Muscle layer of duodenum (tissue), 2 donors: ENCODE data around the gene DMGDH.
A peak's percentile ranks its signal among the peaks of the same experiment; 100 is the strongest.

Experiments used
- H3K27ac ChIP-seq: one replicate; pipeline ENCODE4 v1.7.0; 2013; ENCODE audit warnings: mild to moderate bottlenecking, low read length
- H3K27me3 ChIP-seq: one replicate; pipeline ENCODE4 v1.7.0; 2013; ENCODE audit warnings: low read depth, mild to moderate bottlenecking, control low read depth, low read length
- H3K36me3 ChIP-seq, 2 donors: one replicate each; pipeline ENCODE4 v1.7.0; 2013; ENCODE audit warnings: low read length in 2 of 2, control low read depth in 1 of 2, mild to moderate bottlenecking in 1 of 2; ENCODE audit not compliant: insufficient read depth in 2 of 2, control insufficient read depth in 1 of 2
- H3K4me1 ChIP-seq, 2 donors: one replicate each; pipeline ENCODE4 v1.7.0; 2013; ENCODE audit warnings: low read length in 2 of 2, mild to moderate bottlenecking in 2 of 2, control low read depth in 1 of 2, moderate library complexity in 1 of 2; ENCODE audit not compliant: insufficient read depth in 2 of 2, control insufficient read depth in 1 of 2
- H3K4me3 ChIP-seq, 2 donors: one replicate each; pipeline ENCODE4 v1.7.0; 2013; ENCODE audit warnings: low read length in 2 of 2, low read depth in 1 of 2, mild to moderate bottlenecking in 1 of 2
- H3K9me3 ChIP-seq, 2 donors: one replicate each; pipeline ENCODE4 v1.7.0; 2013; ENCODE audit warnings: low read length in 2 of 2, control low read depth in 1 of 2, mild to moderate bottlenecking in 1 of 2; ENCODE audit not compliant: control insufficient read depth in 1 of 2
- donor health status: healthy.

Gene DMGDH

GRCh38 chr5:79031485-79031867, 38.0 kb downstream of the DMGDH start:
- no peaks in the 10 kb centered on the region for H3K36me3 ChIP-seq
- H3K27ac ChIP-seq = no peak overlapping the region
- H3K9me3 ChIP-seq = no peaks in the 10 kb centered on the region
- H3K4me3 ChIP-seq = no peak overlapping the region
- H3K27me3 ChIP-seq = no peaks in the 10 kb centered on the region
- no peaks in the 10 kb centered on the region for H3K4me1 ChIP-seq

GRCh38 chr5:79030663-79031484, 38.6 kb downstream of the DMGDH start:
- no peak overlapping the region for H3K27ac ChIP-seq
- H3K36me3 ChIP-seq = no peaks in the 10 kb centered on the region
- no peaks in the 10 kb centered on the region for H3K9me3 ChIP-seq
- no peak overlapping the region for H3K4me3 ChIP-seq
- H3K27me3 ChIP-seq = no peaks in the 10 kb centered on the region
- no peaks in the 10 kb centered on the region for H3K4me1 ChIP-seq

GRCh38 chr5:79025054-79025472, 44.4 kb downstream of the DMGDH start:
- no peaks in the 10 kb centered on the region for H3K36me3 ChIP-seq
- H3K4me3 ChIP-seq = peak overlapping the region; percentile 16 to 48
- H3K4me1 ChIP-seq = peaks cover 0 to 6% of the 10 kb centered on the region in 2 donors
- no peaks in the 10 kb centered on the region for H3K27me3 ChIP-seq
- peak overlapping the region; percentile 21 for H3K27ac ChIP-seq
- H3K9me3 ChIP-seq = no peaks in the 10 kb centered on the region

GRCh38 chr5:79023947-79024346, 45.5 kb downstream of the DMGDH start:
- Histone ChIP-seq H3K4me1 (peaks cover 0 to 6% of the 10 kb centered on the region in 2 donors), H3K27me3 (no peaks in the 10 kb centered on the region), H3K4me3 (peak overlapping the region in 1 of 2 donors; percentile 48), H3K27ac (no peak overlapping the region), H3K9me3 (no peaks in the 10 kb centered on the region), H3K36me3 (no peaks in the 10 kb centered on the region)

- Histone ChIP-seq H3K4me1 (peaks cover 0 to 6% of the 10 kb centered on the region in 2 donors), H3K27me3 (no peaks in the 10 kb centered on the region), H3K27ac (no peak overlapping the region), H3K36me3 (no peaks in the 10 kb centered on the region), H3K4me3 (no peak overlapping the region), H3K9me3 (no peaks in the 10 kb centered on the region)
Observed at GRCh38 chr5:79023348-79023747, 46.1 kb downstream of the DMGDH start.

GRCh38 chr5:79022771-79023170, 46.7 kb downstream of the DMGDH start:
- no peak overlapping the region for H3K27ac ChIP-seq
- H3K4me3 ChIP-seq = no peak overlapping the region
- no peaks in the 10 kb centered on the region for H3K27me3 ChIP-seq

GRCh38 chr5:79021753-79022152, 47.7 kb downstream of the DMGDH start:
- Histone ChIP-seq H3K27me3 (no peaks in the 10 kb centered on the region), H3K4me1 (peaks cover 0 to 6% of the 10 kb centered on the region in 2 donors), H3K27ac (no peak overlapping the region), H3K4me3 (no peak overlapping the region), H3K9me3 (no peaks in the 10 kb centered on the region), H3K36me3 (no peaks in the 10 kb centered on the region)

More at GRCh38 chr5:79022771-79023170, 46.7 kb downstream of the DMGDH start:
- H3K9me3 ChIP-seq = no peaks in the 10 kb centered on the region
- peaks cover 0 to 6% of the 10 kb centered on the region in 2 donors for H3K4me1 ChIP-seq
- no peaks in the 10 kb centered on the region for H3K36me3 ChIP-seq

- Histone ChIP-seq H3K27me3 (no peaks in the 10 kb centered on the region), H3K4me3 (peak overlapping the region; percentile 6 to 33), H3K27ac (peak overlapping the region; percentile 47)
Observed at GRCh38 chr5:79020861-79021561, 48.5 kb downstream of the DMGDH start.

GRCh38 chr5:79014631-79015030, 54.8 kb downstream of the DMGDH start:
- Histone ChIP-seq H3K27me3 (no peaks in the 10 kb centered on the region), H3K4me1 (no peaks in the 10 kb centered on the region), H3K36me3 (no peaks in the 10 kb centered on the region), H3K4me3 (no peak overlapping the region), H3K27ac (no peak overlapping the region), H3K9me3 (no peaks in the 10 kb centered on the region)

More at GRCh38 chr5:79020861-79021561, 48.5 kb downstream of the DMGDH start:
- peaks cover 0 to 6% of the 10 kb centered on the region in 2 donors for H3K4me1 ChIP-seq
- no peaks in the 10 kb centered on the region for H3K9me3 ChIP-seq
- H3K36me3 ChIP-seq = no peaks in the 10 kb centered on the region

GRCh38 chr5:79011869-79012268, 57.6 kb downstream of the DMGDH start:
- Histone ChIP-seq H3K36me3 (no peaks in the 10 kb centered on the region), H3K9me3 (no peaks in the 10 kb centered on the region), H3K27ac (no peak overlapping the region)

GRCh38 chr5:79011219-79011836, 58.1 kb downstream of the DMGDH start:
- no peak overlapping the region for H3K27ac ChIP-seq
- H3K4me3 ChIP-seq = no peak overlapping the region
- H3K36me3 ChIP-seq = no peaks in the 10 kb centered on the region
- no peaks in the 10 kb centered on the region for H3K4me1 ChIP-seq
- H3K27me3 ChIP-seq = no peaks in the 10 kb centered on the region
- no peaks in the 10 kb centered on the region for H3K9me3 ChIP-seq

More at GRCh38 chr5:79011869-79012268, 57.6 kb downstream of the DMGDH start:
- H3K4me1 ChIP-seq = no peaks in the 10 kb centered on the region
- H3K4me3 ChIP-seq = no peak overlapping the region
- H3K27me3 ChIP-seq = no peaks in the 10 kb centered on the region
